ENCODE results near the gene FRMD4A. TPM values are rescaled to one million over a fixed set of nuclear protein-coding genes. Genes with fewer than 3 reads are reported as not detected.

The FRMD4A gene
- total and polyA plus RNA-seq, 10 of the 15 experiments (the other 5 are each of a cell fraction or from before 2014, with no cell fraction given), result 17.8 to 75.2 (median 39.1) TPM

GRCh38 chr10:13612654-13613373 is 717.9 kb downstream of the FRMD4A start:
- peaks cover 0 to 28% of the 10 kb centered on the region in 2 experiments; a peak in 3 of 4 replicates for H3K36me3 ChIP-seq (ENCODE audit: control insufficient read depth in 2 of 2, insufficient read depth in 2 of 2, low read length in 1 of 2)
- no peak overlapping the region for H3K4me3 ChIP-seq
- H3K27ac ChIP-seq (ENCODE audit: control insufficient read depth, insufficient read depth), result no peak overlapping the region
- CTCF ChIA-PET, result interaction anchor here (0.6 to 3.7 kb wide), 13 partner anchors 9 to 1348 kb away, joined by 3 to 19 read pairs (median 3); no protein-coding TSS in a partner anchor
- FAIRE-seq (no peak), DNase-seq (ENCODE audit: low read depth, low spot score) (no peak), ATAC-seq (no peak)
- H3K4me2 ChIP-seq (ENCODE audit: control insufficient read depth, insufficient read depth), result no peak overlapping the region
- H2AFZ ChIP-seq (ENCODE audit: control insufficient read depth, low read depth, low read length), result no peak overlapping the region
- in situ Hi-C loops (cut with MboI), result no loop called here
- SMC1A ChIA-PET (ENCODE audit: uncharacterized antibody, unreplicated experiment), result interaction anchor here (0.6 to 1.5 kb wide), 4 partner anchors 7 to 171 kb away, joined by 3 to 5 read pairs (median 4); no protein-coding TSS in a partner anchor
- H3K9me3 ChIP-seq (replicated peaks; ENCODE audit: control insufficient read depth, insufficient read depth, low read length), result no peaks in the 10 kb centered on the region
- intact Hi-C loops (cut with micrococcal nuclease; ENCODE audit: unreplicated experiment), result loop anchor here (1.0 kb wide), 1 partner anchor 165 kb away; no protein-coding TSS in a partner anchor
- RAD21 ChIA-PET (ENCODE audit: unreplicated experiment), result no interaction called here
- BruUV-seq (replicated peaks), result no TSS peak
- no peaks in the 10 kb centered on the region for H3K79me2 ChIP-seq (ENCODE audit: control insufficient read depth, insufficient read depth, low read length)
- H4K20me1 ChIP-seq (ENCODE audit: control insufficient read depth, insufficient read depth), result no peaks in the 10 kb centered on the region
- 100% methylated on average over 3 of the region's 3 CpGs for WGBS (ENCODE audit: insufficient coverage, insufficient replicate concordance, low lambda C conversion rate, missing lambda C conversion rate)
- POLR2A ChIA-PET, result interaction anchor here (0.6 kb wide), 1 partner anchor 301 kb away, joined by 3 read pairs; no protein-coding TSS in a partner anchor
- H3K9ac ChIP-seq (ENCODE audit: control insufficient read depth, insufficient read depth, low read length), result no peak overlapping the region
- no peaks in the 10 kb centered on the region for H3K27me3 ChIP-seq (replicated peaks in 1 of 2; ENCODE audit: control insufficient read depth in 2 of 2, insufficient read depth in 2 of 2, low read length in 1 of 2)
- TF ChIP-seq ATF7 (IDR thresholded peaks at IDR 0.05; ENCODE audit: low read depth) (no peak), HSF1 (IDR thresholded peaks at IDR 0.05; ENCODE audit: low read depth, low read length) (no peak), FOS (IDR thresholded peaks at IDR 0.05; ENCODE audit: borderline replicate concordance, extremely low read depth, insufficient read length) (no peak), LARP7 (IDR thresholded peaks at IDR 0.05) (no peak), RELA (IDR thresholded peaks at IDR 0.05; ENCODE audit: borderline replicate concordance, partially characterized antibody) (no peak), RFX5 (IDR thresholded peaks at IDR 0.05; ENCODE audit: low read depth, low read length) (no peak), SIN3A (IDR thresholded peaks at IDR 0.05; ENCODE audit: low read depth, low read length) (no peak), EED (IDR thresholded peaks at IDR 0.05; ENCODE audit: low read depth) (no peak), ASH2L (IDR thresholded peaks at IDR 0.05; ENCODE audit: borderline replicate concordance, low read depth) (no peak), MYC (IDR thresholded peaks at IDR 0.05; ENCODE audit: insufficient read depth, insufficient read length, insufficient replicate concordance, low read length, severe bottlenecking) (no peak), ZNF592 (IDR thresholded peaks at IDR 0.05) (no peak), POLR2AphosphoS2 (IDR thresholded peaks at IDR 0.05; ENCODE audit: low read depth, low read length) (no peak), KLF5 (IDR thresholded peaks at IDR 0.05; ENCODE audit: partially characterized antibody) (no peak), WRNIP1 (IDR thresholded peaks at IDR 0.05; ENCODE audit: borderline replicate concordance, low read depth, low read length) (no peak), RUNX3 (IDR thresholded peaks at IDR 0.05; ENCODE audit: low read length) (no peak), BHLHE40 (IDR thresholded peaks at IDR 0.05; ENCODE audit: borderline replicate concordance in 1 of 2, low read depth in 2 of 2, low read length in 1 of 2) (no peak), YBX1 (IDR thresholded peaks at IDR 0.05) (no peak), DPF2 (IDR thresholded peaks at IDR 0.05) (no peak), SMC3 (IDR thresholded peaks at IDR 0.05; ENCODE audit: borderline replicate concordance, low read length) (no peak), BRCA1 (IDR thresholded peaks at IDR 0.05; ENCODE audit: low read depth, low read length) (no peak)
- H3K4me1 ChIP-seq (ENCODE audit: control insufficient read depth, insufficient read depth, low read length), result no peaks in the 10 kb centered on the region

All from GM12878 (cell line).